HG02885 (cell line): Measurements from ENCODE around the gene DUSP2.

ENCODE experiments used
- ATAC-seq: cut with Tn5 transposase; IDR thresholded peaks from one replicate; pipeline ENCODE4 v1.9.1; 2021; ENCODE audit warnings: mild to moderate bottlenecking; ENCODE audit not compliant: unreplicated experiment, poor library complexity

Gene DUSP2

DNA sequence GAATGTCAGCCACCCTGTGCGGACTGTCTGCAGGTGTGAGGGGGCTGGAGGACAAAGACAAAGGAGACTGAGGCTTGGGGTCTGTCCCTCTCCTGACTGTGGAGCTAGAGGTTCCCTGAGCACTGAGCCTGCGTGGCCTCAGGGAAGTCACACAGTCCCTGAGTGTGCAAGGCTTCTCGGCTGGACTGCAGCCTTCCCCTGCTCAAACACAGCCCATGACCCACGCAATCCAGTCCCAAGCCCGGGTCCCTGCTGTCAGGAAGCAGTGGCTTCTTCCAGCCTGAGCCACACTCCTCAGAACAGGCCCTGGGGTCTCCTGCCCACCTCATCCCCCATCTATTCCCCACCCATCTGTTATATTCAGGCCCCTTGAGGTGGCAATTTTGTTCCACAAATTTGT, 9.6 kb downstream of the DUSP2 start:
- no peak for ATAC-seq

DNA sequence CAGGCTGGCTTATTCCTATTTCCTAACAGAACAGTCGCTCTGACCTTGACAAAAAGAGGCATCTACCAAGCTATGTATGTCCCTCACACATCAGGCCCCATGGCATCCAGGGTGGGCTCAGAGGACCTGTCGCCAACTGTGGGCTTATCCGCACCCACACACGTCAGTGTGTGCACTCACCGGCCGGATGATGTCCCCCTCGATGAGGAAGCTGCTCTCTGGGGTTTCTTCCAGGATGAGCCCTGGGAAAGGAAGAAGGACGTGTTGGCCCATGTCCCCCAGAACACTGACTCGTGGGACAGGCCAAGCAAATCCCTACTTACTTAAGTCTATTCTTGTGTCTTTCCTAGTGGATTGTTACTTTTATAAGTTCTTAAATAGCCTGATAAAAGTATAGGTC, 10.1 kb downstream of the DUSP2 start:
- no peak for ATAC-seq

DNA sequence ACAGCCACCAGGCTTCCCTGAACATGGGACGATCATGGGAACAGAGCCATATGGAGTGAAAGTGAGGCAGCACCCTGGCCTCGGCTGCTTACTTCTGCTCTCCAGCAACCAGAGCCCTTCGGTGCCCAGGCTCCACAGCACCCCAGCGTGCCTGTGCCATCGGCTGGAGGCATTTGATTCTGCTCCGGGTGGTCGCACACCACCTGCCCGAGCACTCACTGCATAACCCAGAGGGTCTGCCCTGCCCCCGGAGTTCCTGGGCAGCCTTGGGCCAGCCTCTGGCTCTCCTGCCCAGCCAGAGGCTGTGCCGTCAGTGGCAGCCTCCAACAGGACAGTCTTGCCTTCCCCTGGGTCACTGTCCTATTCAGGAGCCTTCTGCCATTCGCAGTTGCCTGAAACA, 10.8 kb downstream of the DUSP2 start:
- ATAC-seq = no peak

DNA sequence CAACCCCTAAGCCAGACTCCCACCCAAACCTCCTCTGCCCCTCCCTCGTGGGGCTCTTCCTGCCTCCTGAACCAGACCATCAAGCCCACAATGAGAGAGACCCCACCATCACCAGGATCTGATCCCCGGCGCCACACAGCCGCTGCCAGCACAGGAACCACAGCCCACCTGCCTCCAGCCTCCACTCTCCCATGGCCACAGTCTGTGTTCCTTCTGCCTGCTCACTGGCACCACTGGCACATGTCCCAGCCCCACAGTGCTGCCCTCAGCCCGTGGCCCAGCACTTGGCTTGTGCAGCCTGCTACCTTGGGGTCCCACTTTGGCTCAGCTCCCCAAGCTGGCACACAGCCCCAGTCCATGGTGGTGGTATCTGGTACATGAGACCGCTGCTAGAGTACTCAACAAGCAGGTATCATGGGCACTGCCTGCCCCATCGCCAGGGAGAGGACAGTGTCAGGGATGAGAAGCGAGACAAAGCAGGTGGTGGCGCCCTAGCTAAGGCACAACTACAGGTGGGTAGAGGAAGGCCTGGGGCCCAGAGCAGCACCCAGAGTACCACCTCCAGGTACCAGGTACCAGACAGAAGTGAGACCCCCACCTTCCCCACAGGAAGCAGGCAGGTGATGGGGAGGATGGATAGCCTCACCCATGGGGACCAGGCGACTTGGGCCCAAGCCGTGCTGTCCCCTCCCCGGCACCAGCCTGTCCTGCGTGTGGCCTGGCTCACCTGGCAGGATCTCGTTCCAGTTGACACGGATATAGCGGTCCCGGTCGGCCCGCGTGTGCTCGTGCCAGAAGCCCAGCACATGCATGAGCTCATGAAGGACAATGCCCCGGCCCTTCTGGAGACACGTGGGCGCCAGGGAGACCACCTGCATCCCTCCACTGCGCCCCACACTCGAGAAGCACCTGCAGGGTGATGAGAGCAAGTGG, 13.2 kb downstream of the DUSP2 start:
- no peak for ATAC-seq

DNA sequence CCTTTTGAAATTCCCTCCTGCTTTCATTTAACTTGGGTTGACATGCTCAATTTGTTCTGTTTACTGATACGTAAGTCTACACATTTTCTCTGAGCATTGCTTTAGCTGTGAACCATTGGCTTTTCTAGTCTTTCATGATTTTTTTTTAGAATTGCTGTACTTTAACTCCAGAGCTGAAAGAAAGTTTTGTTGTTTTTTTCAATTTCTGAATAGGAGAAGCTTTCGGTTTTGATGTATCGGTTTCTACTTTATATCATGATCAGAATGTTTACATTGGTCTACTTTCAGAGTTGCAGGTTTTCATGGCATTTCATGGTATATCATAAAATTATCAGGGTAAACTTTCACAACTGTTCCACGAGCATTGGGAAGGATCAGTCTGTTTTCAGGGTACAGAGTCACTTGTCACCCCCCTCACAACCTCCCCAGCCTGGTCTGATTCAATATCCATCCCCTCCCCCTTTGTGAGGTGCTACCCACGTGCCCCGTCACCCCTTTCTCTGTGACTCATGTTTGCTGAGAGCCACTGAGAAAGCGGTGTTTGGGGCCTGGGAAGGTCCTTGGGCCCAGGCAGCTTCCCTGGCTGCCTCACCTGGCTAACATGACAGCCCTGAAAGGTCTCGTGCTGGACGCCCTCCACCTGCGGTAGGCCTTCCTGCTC, 14.0 kb downstream of the DUSP2 start:
- ATAC-seq = no peak

DNA sequence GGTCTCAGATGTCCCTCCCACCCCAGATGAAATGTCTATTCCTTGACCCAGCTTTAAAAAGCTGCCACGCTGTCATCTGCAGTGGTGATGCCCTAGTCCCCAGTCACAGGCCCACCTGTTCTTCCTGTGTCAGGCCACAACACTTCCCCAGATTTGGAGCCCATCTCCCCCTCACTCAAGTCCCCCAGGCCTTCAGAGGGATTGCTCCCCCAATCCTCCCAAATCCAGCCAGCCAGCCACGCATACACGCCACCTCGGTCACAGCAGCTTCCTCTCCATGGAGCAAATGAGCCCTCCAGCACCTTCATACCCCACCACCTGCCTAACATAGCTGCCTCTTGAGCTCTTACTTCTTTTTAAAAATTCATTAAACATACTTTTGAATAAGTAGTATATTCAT, 14.8 kb downstream of the DUSP2 start:
- no peak for ATAC-seq

DNA sequence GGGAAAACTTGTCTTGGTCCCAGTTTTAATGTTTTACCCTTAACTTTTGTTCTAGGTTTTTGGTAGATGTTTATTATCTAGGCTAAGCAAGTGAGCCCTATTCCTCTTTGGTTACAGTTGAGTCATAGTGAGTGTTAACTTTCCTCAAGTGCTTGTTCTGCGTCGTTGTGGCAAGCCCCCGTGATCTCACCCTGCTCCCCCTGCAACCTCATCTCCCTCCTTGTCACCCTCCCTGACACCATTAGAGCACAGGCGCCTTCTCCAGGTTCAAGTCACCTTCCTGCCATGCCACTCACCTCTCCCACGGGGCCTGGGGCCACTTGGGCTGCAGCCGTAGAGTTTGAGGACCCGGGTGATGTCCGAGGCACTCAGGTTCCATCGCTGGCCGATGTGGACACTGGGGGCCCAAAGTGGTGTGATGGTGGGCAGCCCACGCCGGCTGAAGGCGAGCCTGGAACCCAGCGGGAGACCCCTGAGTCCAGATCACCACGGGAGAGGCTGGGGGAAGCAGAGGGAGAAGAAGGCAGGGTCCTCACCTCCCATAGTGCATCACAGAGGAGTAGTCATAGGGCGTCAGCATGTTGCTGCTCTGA, 15.6 kb downstream of the DUSP2 start:
- no peak for ATAC-seq

DNA sequence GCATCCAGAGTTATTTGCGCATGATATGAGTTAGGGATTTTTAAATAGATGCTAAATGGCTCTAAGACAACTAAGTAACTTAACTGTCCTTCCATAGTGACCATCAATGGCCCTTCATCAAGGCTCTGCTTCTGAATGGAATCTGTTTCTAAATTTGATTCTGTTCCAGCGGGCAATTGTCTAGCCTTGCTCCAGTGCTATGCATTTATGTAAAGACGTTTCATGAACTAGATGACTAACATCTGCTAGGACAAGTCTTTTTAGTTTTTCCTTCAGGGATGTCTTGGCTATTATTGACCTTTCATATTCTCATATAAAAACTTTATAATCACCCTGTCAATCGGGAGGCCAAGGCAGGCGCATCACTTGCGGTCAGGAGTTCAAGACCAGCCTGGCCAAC, 16.8 kb downstream of the DUSP2 start:
- no peak for ATAC-seq

DNA sequence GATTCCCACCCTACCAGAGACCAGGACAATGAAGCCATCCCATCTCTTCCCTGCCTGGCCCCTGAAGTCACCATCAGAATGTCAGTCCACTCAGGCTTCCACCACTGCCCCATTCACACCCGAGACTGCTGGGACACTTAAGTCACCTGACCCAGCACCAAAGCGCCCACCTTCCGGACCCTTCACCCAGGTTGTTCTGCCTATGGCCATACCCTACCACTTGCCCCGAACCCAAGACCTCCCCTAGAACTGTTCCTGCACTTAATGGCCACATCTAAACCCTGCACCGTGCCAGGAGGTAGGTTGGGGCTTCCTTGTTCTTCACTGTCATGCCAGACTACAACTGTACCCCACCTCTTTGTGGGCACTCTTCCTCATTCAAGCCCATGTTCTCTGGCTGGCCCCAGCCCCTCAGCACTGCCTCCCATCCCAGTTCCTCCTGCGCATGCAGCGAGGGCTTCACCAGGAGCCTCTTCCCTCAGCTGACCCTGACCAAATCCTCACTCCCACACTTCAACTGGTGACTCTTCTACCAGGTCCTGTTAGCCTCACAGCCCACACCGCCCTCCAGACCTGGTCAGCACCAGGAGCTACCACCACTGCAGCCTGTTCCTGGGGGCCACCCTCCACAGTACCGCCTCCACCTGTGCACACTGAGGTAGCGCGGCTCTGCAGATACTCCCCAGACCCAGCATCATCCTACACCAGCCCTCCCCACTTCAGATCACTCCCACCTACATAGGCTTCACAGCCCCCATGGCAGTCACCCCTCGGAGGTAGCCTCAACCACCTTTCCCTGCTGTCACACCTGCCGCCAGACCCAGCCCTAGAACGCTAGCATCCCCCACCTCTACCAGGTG, 20.6 kb downstream of the DUSP2 start:
- no peak for ATAC-seq

DNA sequence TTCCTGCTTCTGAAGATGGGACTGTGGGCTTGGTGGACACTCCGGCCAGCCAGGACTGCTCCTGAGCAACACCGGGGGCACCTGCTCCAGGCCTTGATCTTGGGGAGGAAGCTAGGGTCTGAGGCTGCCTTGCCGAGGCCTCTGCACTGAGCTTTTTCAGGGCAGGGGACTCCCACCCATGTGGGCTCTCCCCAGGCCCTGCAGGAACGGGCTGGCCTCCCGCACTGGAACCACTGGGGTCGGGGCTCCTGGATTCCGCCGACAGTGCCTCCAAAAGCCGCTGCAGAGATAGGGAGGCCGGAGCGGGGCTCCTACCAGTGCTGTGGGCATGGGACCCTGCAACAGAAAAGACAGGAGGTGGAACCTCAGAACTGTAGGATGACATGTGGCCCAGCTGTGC, 21.3 kb downstream of the DUSP2 start:
- ATAC-seq = no peak

DNA sequence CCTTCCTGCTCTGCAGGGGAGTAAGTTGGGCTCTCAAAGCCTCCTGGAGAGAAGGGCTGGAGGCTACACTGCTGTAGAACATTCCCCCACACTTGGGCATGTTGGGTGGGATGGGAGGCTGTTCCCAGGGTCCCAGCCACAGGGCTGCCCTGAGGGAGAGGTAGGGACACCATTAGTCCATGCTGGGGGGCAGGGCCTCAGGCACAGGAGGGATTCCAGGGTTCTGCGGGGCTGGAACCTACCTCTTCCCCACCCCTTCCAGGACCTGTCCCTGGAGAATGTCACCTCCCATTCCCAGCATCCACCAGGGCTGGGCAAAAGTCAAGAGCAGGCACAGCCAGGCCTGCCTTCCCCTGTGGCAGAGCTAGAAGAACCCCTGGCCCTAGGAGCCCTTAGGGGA, 21.9 kb downstream of the DUSP2 start:
- no peak for ATAC-seq

DNA sequence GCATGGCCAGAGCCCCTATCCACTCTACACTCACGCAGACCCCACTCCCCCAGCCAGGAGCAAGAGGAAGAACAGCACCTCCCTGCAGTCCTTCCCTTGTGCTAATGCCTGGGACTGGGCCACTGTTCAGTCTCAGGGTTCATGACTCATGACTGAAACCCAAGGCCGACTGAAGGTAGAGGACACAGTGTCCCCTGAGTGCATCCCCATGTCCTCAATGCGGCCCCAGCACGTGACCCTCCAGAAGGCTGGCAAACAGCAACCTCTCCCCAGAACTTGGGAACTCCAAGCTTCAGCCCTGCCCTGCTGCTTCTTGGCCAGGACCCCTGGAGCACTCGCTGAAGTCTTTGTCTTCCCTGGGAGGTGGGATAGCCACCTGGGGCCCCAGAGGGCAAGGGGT, 22.8 kb downstream of the DUSP2 start:
- ATAC-seq = no peak

DNA sequence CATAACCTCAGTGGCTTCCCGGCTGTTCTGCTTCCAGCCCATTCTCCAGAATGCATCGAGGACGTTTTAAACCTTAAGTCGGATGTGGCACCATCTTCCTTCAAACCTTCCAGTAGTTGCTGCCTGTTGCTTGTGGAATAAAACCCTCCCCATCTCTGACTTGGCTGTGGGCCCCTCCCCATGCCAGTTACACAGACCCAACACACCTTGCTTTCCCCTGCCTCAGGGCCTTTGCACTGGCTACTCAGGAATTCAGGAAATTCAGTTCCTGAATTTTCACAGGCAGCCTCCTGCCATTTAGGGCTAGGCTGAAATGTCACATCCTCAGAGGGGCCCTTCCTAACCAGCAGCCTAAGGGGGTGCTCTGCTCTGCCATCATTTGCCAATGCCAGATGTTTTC, 23.8 kb downstream of the DUSP2 start:
- ATAC-seq = no peak

DNA sequence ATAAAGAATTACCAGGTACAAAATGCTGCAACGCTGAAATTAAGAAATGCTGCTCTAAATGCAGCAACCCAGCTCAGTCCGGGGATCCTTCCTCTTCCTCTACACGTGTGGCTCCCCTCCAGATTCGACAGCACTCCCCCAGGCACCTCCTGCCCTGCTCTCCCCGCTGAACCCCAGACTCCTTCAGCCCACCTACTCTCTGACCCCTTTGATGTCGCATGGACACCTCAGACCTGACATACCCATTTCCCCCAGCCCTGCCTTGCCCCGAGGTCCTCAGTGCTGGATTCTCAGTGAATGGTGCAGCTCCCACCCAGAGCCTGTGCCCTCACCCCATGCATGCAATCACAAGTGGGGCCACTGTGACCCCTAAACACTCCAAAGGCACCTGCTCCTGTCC, 24.2 kb downstream of the DUSP2 start:
- ATAC-seq = no peak

DNA sequence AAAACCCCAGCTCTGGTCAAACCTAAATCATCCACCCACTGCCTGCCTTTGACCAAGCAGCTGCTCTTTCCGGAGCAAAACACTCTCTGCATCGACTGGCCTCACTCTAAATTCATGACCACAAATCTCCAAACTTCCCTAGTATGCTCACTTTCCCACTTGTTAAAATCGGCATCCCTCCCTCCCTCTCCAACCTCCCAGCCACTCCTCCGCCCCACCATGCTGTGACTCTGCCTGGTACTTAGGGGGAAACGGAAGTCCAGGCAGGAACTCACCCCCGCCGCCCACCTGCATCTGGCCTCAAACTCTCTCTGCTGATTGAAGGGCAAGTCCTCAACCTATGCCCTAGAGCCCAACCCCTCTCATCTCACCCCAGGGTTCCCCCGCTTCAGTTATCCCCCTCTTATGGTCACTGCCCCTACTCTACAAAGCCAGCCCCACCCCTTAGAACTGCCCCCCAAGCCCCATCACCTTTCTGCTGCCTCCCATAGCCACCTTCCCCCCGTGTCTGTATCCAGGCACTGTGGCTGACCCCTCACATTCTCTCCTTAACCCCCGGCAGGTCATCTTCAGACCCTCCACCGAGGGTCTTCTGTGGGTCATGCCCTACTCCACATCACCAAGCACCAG, 25.0 kb downstream of the DUSP2 start:
- no peak for ATAC-seq

DNA sequence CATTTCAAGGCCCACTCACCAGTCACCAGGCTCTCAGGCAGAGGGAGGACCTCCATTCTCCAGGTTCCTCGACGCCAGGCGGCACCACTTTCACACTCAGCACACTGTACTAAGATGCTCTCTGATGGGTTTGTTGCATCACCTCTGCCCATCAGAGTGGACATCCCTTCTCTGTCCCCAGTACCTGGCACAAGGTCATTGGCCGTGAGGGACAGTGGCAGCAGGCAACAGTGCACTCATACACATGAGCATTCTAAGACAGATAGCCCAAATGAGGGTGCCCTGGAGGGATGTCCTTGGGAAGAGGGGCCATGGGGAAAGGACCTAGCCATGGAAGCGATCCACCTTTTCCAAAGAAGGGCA, 25.9 kb downstream of the DUSP2 start:
- no peak for ATAC-seq

DNA sequence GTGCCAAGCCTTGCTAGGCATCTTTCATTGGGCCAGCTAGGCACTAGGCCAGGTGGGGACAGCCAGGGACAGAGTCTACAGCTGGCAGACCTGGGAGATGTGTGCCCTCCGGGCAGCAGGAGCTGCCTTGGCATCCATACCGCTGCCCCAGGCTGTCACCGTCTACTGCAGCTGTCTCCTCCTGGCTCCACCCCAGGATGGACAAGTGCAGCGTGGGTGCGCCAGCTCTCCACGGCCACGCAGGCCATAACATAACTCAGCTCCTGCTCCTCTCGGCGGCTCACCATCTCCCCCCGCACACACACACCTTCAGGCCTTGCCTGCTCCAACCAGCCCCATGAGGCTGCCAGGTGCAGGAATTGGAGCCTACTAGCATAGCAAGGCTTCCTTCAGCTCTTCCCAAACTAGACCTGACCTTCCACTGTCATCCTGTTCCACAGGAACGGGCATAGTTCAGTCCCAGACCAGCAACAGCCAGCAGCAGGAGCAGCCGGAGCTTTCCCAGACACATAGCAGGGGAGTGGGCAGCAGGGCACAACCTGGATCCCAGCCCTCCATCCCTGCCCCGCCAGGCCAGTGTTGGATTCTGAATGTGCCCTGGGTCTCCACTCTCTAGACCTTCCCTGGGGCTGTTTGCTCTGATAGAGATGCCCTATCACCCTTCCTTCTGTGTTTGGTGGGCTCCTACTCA, 26.4 kb downstream of the DUSP2 start:
- ATAC-seq = no peak

DNA sequence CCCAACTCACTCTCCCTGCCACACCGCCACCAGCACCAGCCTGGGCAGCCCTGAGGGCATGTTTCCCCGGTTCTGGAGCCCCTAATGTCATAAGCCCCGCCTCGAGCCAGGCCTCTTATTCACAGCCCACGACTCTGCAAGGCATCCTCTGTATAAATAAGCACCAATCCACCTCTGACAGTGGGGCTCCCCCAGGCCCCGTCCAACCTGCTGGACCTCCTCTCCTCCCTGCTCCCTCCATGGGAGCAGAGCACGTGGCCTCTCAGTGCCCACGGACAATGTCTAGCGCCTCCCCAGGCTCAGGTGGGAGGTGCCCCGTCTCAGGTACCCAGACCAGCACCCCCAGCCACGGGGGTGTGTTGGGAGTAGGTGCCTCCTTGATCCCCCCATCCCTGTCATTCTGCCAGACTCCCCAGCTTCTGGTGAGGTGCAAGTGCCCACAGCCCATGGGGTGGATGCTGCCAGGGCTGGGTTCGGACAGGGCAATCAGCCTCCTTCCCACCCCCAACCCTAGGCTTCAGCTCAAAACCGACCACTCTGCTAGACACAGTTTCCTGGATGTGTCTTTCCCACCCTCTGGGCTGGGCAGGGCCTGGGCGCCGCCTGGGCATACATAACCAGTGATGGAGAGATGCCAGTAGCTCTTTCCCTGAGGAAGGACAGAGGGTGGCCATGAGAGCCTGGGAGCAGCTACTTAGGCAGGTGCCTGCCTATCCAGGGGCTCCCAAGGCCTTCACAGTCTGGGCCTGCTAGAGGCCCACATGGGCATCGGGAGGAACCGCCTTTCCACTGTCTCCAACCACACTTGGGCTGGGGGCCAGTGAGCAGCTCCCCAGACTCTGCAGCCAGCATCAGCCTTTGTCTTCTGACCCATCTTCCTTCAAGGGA, 27.3 kb downstream of the DUSP2 start:
- ATAC-seq = no peak
